NCI-H1436 treated with DMSO at 0.1 percent for 48 hours (cell line): ENCODE results near the gene PSMA2.
"Not testable (repeated sequence)": the region's sequence is repeated elsewhere in the genome, so short reads cannot be mapped to it uniquely, and the experiment has no call there.

Experiments
- DNase-seq: peaks from one replicate; lab custom pipeline; 2025; lab: John Stamatoyannopoulos, UW

PSMA2 gene

GRCh38 chr7:42906181-42906580 lies 25.8 kb downstream of the PSMA2 start:
- no peak for DNase-seq

DNA sequence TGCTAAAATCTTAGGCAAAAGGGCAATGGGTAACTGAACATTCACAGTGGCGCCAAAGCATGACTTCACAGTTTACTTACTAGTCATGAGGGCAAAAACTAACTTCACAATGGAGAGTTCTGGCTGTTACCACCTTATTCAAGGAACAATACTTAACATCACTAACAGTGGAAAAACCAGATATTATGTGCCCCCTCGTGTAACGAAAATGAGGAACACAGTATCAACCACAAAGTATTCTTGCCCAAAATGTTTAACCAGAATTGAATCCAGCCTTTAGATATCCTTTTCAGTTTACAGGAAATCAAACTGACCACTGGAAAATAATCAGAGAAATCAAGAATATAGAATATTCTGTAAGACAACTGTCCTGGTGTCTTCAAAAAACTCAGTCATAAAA lies 29.6 kb downstream of the PSMA2 start:
- no peak for DNase-seq

DNA sequence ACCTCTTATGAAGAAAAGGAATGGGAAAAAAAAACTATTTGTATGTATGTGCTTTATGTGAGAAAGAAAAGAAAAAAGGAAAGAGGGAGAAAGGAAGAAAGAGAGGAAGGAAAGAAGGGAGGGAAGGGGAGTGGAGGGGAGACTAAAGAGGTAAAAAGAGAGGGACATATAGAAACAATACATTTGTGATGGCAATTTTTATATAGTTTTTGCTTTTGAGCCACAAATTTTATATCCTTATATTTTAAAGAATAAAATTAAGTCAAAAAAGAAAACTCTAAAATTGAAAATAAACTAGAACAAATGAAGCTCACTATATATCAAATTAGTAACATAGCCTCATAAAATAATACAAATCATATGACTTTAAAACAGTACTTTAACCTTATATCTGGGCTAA lies 31.1 kb downstream of the PSMA2 start:
- no peak for DNase-seq

DNA sequence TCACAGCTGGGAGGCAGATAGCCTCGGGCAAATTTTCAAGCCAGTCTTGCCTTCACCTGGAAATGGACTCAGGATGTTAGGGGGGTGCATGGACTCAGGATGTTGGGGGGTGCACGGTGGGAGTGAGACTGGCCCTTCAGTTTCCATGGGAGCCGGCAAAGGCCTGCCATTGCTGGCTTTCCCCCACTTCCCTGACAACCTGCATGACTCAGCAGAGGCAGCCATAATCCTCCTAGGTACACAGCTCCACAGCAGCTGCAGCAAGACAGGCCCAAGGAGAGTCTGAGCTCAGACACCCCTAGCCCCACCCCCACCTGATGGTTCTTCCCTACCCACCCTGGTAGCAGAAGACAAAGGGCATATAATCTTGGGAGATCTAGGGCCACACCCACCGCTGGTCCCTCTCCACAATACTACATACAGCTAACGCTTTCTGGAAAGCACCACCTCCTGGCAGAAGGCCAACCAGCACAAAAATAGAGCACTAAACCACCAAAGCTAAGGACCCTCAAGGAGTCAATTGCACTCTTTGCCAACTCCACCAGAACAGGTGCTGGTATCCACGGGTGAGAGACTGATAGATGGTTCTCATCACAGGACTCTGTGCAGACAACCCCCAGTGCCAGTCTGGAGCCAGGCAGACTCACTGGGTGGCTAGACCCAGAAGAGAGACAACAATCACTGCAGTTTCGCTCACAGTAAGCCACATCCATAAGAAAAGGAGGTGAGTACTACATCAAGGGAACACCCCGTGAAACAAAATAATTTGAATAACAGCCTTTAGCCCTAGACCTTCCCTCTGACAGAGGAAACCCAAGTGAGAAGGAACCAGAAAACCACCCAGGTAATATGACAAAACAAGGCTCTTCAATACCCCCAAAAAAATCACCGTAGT lies 38.4 kb downstream of the PSMA2 start:
- no peak for DNase-seq

- DNase-seq = no peak
Observed at GRCh38 chr7:42886893-42887505, 45.0 kb downstream of the PSMA2 start.

- DNase-seq = no peak
Observed at GRCh38 chr7:42886129-42886528, 45.8 kb downstream of the PSMA2 start.

DNA sequence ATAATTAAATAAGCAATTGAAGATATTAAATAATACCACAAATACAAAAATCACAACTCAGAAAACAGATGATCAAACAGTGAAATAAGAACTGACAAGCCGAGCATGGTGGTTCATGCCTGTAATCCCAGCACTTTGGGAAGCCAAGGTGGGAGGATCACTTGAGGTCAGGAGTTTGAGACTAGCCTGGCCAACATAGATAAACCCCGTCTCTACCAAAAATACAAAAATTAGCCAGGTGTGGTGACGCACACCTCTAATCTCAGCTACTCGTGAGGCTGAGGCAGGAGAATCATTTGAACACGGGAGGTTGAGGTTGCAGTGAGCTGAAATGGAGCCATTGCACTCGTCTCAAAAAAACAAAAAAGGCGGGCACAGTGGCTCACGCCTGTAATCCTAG lies 46.8 kb downstream of the PSMA2 start:
- DNase-seq = not testable (repeated sequence)

DNA sequence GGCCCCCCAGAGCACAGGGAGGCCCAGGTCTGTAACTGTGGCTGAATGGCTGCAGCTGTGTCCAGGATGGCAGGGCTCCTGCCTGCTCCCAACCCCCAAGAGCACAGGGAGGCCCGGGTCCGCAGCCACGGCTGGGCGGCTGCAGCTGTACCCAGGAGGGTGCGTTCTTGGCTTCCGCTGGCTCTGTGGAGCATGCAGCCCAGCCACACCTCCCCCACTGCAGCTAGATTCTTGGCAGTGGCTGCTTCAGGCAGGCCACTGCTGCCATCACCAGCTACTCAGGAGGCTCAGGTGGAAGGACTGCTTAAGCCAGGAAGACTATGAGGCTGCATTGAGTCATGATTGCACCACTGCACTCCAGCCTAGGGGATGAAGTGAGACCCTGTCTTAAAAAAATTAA lies 48.0 kb downstream of the PSMA2 start:
- no peak for DNase-seq

GRCh38 chr7:42880392-42880791 lies 51.6 kb downstream of the PSMA2 start:
- no peak for DNase-seq

DNA sequence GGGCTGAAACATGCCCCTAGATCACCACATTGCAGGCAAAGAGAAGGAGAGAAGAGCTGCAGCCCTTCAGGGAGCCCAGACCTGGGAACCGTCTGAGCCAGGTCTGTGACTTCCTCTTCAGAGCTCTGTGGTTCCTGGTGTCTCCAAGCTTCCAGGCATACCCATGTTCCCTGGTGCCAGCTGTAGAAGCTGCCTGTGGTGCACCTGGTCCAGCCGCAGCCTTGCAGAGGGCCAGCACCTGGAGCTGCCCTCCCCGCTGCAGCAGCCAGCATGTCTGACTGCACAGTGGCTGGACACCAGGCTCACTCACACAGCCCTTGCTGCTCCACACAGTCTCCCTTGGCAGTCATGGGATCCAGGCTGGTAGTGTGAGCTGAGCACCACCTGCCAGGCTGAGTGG lies 53.7 kb downstream of the PSMA2 start:
- no peak for DNase-seq

- DNase-seq = no peak
Observed at GRCh38 chr7:42877862-42878261, 54.1 kb downstream of the PSMA2 start.

DNA sequence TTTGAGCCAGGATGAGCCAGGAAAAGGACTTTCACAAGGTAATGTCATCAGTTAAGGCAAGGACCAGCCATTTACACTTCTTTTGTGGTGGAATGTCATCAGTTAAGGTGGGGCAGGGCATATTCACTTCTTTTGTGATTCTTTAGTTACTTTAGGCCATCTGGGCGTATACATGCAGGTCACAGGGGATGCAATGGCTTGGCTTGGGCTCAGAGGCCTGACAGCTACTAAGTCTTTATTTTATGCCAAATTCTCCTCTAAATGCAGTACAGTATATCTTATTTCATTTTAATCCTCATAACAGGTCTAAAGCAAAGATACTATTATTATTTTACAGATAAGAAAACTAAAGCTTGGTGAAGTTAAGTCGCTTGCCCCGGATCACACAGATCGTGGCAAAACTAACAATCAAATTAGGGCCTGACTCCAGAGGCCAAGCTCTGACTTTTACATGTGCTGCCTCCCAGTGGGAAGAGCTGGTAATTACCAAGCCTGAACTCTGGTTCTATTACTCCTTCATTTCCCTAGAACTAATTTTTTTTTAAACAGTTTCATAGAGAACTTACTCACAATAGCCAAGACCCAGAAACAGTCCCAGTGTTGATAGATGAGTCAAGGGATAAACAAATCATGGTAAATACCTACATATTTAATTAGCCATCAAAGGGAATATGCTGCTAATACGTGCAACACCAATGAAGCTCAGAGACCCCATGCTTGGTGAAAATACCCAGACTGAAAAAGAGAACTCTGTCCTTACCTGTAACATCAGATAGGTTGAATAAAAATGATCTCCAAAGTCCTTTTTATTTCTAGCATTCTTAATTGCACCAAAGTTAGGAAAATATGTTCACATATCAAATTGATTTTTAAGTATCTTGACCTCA lies 55.5 kb downstream of the PSMA2 start:
- DNase-seq = no peak

GRCh38 chr7:42869131-42870020 lies 62.6 kb downstream of the PSMA2 start:
- no peak for DNase-seq

GRCh38 chr7:42868480-42868879 lies 63.5 kb downstream of the PSMA2 start:
- no peak for DNase-seq
